K562 (cell line): ENCODE data around the gene ANO2. TPM values are rescaled to one million over a fixed set of nuclear protein-coding genes. Genes with fewer than 3 reads are reported as not detected.

Experiments used
- polyA plus RNA-seq, 8 experiments: library from polyadenylated mRNA; depleted of rRNA in 4 of 8; stranded (reverse) in 5 of 8; unstranded in 3 of 8; fragments of >200 nt; fragmentation: Nextera tagmentation in 2 of 8; fragmentation: Illumina TruSeq in 1 of 8; extraction: Ambion mirVana in 2 of 8; extraction: Trizol in 1 of 8; gene quantifications; 2 replicates each; pipeline versions ENCODE4 v1.2.1 to v1.2.3, GENCODE V29; 2011 to 2014; ENCODE audit warnings: inconsistent platforms in 1 of 8, missing spikeins in 1 of 8
- total RNA-seq, 7 experiments: library from RNA; depleted of rRNA in 6 of 7; stranded (reverse); fragments of >200 nt in 6 of 7; fragmentation: Illumina TruSeq in 2 of 7; extraction: Trizol in 2 of 7; gene quantifications; 2 replicates each; pipeline versions ENCODE4 v1.2.1 to v1.2.3, GENCODE V29; 2011 to 2021; ENCODE audit warnings: low replicate concordance in 1 of 7
- TF ChIP-seq, protein P1 (sequence below), 2 experiments: fragments of 450-650 bp in 1 of 2; sonication (generic) in 1 of 2; formaldehyde crosslinking in 1 of 2; IDR thresholded peaks; 2 replicates each; pipeline versions ENCODE4 v1.7.1 to v1.9.0; 2016 to 2022; ENCODE audit warnings: inconsistent platforms in 1 of 2, mild to moderate bottlenecking in 1 of 2, missing genetic modification reagents in 1 of 2
- TF ChIP-seq, protein P2 (sequence below): fragments of 450-650 bp; formaldehyde crosslinking; IDR thresholded peaks from 2 replicates; pipeline ENCODE4 v1.4.0; 2020; ENCODE audit warnings: mild to moderate bottlenecking, moderate library complexity

Gene ANO2
- total and polyA plus RNA-seq, 9 of the 15 experiments (the other 6 are each of a cell fraction or from before 2014, with no cell fraction given) = 0.64 TPM; not detected in 8

- TF ChIP-seq, protein P1, sequence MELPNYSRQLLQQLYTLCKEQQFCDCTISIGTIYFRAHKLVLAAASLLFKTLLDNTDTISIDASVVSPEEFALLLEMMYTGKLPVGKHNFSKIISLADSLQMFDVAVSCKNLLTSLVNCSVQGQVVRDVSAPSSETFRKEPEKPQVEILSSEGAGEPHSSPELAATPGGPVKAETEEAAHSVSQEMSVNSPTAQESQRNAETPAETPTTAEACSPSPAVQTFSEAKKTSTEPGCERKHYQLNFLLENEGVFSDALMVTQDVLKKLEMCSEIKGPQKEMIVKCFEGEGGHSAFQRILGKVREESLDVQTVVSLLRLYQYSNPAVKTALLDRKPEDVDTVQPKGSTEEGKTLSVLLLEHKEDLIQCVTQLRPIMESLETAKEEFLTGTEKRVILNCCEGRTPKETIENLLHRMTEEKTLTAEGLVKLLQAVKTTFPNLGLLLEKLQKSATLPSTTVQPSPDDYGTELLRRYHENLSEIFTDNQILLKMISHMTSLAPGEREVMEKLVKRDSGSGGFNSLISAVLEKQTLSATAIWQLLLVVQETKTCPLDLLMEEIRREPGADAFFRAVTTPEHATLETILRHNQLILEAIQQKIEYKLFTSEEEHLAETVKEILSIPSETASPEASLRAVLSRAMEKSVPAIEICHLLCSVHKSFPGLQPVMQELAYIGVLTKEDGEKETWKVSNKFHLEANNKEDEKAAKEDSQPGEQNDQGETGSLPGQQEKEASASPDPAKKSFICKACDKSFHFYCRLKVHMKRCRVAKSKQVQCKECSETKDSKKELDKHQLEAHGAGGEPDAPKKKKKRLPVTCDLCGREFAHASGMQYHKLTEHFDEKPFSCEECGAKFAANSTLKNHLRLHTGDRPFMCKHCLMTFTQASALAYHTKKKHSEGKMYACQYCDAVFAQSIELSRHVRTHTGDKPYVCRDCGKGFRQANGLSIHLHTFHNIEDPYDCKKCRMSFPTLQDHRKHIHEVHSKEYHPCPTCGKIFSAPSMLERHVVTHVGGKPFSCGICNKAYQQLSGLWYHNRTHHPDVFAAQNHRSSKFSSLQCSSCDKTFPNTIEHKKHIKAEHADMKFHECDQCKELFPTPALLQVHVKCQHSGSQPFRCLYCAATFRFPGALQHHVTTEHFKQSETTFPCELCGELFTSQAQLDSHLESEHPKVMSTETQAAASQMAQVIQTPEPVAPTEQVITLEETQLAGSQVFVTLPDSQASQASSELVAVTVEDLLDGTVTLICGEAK (IDR thresholded peaks at IDR 0.05) = no peak
- TF ChIP-seq, protein P1 (CRISPR knock-in tag; IDR thresholded peaks at IDR 0.05) = no peak
- TF ChIP-seq, protein P2, sequence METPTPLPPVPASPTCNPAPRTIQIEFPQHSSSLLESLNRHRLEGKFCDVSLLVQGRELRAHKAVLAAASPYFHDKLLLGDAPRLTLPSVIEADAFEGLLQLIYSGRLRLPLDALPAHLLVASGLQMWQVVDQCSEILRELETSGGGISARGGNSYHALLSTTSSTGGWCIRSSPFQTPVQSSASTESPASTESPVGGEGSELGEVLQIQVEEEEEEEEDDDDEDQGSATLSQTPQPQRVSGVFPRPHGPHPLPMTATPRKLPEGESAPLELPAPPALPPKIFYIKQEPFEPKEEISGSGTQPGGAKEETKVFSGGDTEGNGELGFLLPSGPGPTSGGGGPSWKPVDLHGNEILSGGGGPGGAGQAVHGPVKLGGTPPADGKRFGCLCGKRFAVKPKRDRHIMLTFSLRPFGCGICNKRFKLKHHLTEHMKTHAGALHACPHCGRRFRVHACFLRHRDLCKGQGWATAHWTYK (CRISPR knock-in tag) = no peak
- TF ChIP-seq, all 486 proteins: peak for 0
These were observed 20.7 kb downstream of the ANO2 start (continued) for GRCh38 chr12:5924342-5924741.
